PFSK-1 (cell line): ENCODE data around the gene ERICH3.

Experiments
- FOXP2 ChIP-seq: optimal IDR thresholded peaks from 2 replicates; pipeline ENCODE3; 2011; ENCODE audit warnings: borderline replicate concordance, control low read depth, inconsistent platforms; ENCODE audit not compliant: insufficient read depth; ENCODE audit errors: extremely low read length, extremely low read depth
- POLR2AphosphoS5 ChIP-seq: IDR thresholded peaks from 2 replicates; pipeline ENCODE4 v1.6.1; 2012; ENCODE audit warnings: low read depth, mild to moderate bottlenecking, control low read depth, low read length, moderate library complexity
- REST ChIP-seq, 2 experiments: IDR thresholded peaks; 2 replicates each; pipeline versions ENCODE4 v1.6.1 to v1.8.0; 2011 to 2012; ENCODE audit warnings: low read depth in 2 of 2, low read length in 2 of 2, control low read depth in 1 of 2, inconsistent platforms in 1 of 2, mild to moderate bottlenecking in 1 of 2, moderate library complexity in 1 of 2; ENCODE audit not compliant: insufficient read depth in 1 of 2
- SIN3A ChIP-seq: IDR thresholded peaks from 2 replicates; pipeline ENCODE4 v1.6.1; 2012; ENCODE audit warnings: mild to moderate bottlenecking, low read length, moderate library complexity, borderline replicate concordance; ENCODE audit not compliant: insufficient read depth
- TAF1 ChIP-seq: IDR thresholded peaks from 2 replicates; pipeline ENCODE4 v1.6.1; 2012; ENCODE audit warnings: low read length, control low read depth, borderline replicate concordance; ENCODE audit not compliant: insufficient read depth

ERICH3 gene

GRCh38 chr1:74686928-74687327 is 13.3 kb upstream of the ERICH3 start:
- TF ChIP-seq POLR2AphosphoS5 = no peak
- no peak for TF ChIP-seq REST (IDR thresholded peaks at IDR 0.05; ENCODE audit: insufficient read depth in 1 of 2, low read depth in 2 of 2, low read length in 2 of 2)
- TF ChIP-seq FOXP2 = no peak
- TF ChIP-seq TAF1 = no peak
- TF ChIP-seq SIN3A = no peak

DNA sequence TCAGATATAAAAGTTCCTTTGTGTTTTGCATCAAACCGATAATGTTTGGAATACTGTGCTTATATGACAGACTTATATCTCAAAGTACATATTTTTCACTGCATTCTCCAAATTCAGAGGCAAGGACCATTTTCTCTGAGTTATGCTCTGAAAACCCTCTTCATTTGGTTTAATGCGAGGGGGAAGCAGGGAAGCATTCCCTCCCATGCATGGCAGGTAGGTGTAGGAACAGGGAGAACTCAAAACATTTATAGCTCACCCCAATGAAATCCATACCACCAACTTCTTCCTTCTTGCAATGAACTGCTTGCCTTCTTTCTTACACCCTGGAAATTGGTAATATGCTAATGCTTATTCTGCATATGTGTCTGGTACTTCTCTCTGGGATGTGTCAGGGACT is 10.7 kb upstream of the ERICH3 start:
- TF ChIP-seq SIN3A = no peak
- no peak for TF ChIP-seq FOXP2
- TF ChIP-seq REST (IDR thresholded peaks at IDR 0.05; ENCODE audit: insufficient read depth in 1 of 2, low read depth in 2 of 2, low read length in 2 of 2) = no peak
- TF ChIP-seq TAF1 = no peak
- TF ChIP-seq POLR2AphosphoS5 = no peak

GRCh38 chr1:74683656-74684055 is 10.1 kb upstream of the ERICH3 start:
- TF ChIP-seq TAF1 = no peak
- no peak for TF ChIP-seq REST (IDR thresholded peaks at IDR 0.05; ENCODE audit: insufficient read depth in 1 of 2, low read depth in 2 of 2, low read length in 2 of 2)
- no peak for TF ChIP-seq POLR2AphosphoS5
- no peak for TF ChIP-seq FOXP2
- TF ChIP-seq SIN3A = no peak

DNA sequence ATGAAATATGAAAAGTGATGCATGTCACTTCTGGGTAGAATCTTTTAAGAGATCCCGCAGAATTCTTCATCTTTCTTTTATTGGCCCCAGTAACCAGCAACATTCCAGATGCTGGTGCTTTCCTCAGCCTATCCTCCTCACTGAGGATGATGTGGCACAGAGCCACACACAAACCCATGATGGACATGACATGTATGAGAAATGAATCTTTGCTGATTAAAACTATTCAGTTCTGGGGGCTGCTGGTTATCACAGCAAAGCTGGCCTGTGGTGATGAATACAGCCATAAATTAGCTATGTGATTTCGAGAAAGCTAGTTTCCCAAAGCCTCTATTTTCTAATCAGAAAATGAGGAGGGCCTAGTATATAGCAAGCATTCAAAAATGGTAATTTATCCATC is 8.3 kb upstream of the ERICH3 start:
- no peak for TF ChIP-seq POLR2AphosphoS5
- no peak for TF ChIP-seq REST (IDR thresholded peaks at IDR 0.05; ENCODE audit: insufficient read depth in 1 of 2, low read depth in 2 of 2, low read length in 2 of 2)
- TF ChIP-seq FOXP2 = no peak
- no peak for TF ChIP-seq TAF1
- no peak for TF ChIP-seq SIN3A

- TF ChIP-seq TAF1 = no peak
- TF ChIP-seq POLR2AphosphoS5 = no peak
- TF ChIP-seq REST (IDR thresholded peaks at IDR 0.05; ENCODE audit: insufficient read depth in 1 of 2, low read depth in 2 of 2, low read length in 2 of 2) = no peak
- no peak for TF ChIP-seq FOXP2
- TF ChIP-seq SIN3A = no peak
Measured at GRCh38 chr1:74681449-74681848, 7.9 kb upstream of the ERICH3 start.
